T-cell (primary cell): ENCODE measurements around the gene TM4SF5. TPM values are rescaled to one million over a fixed set of nuclear protein-coding genes. Genes with fewer than 3 reads are reported as not detected.
A peak's percentile ranks its signal among the peaks of the same experiment; 100 is the strongest.

Source experiments
- ATAC-seq, 4 experiments: fragments of 200-7000 bp in 3 of 4; fragments of 150-1000 bp in 1 of 4; cut with Tn5 transposase; replicated peaks in 1 of 4; 1 replicate in 3 of 4; 2 replicates in 1 of 4; pipeline ENCODE4 v1.10.0; 2021; ENCODE audit warnings: moderate library complexity in 3 of 4, mild to moderate bottlenecking in 2 of 4, moderate number of reproducible peaks in 1 of 4
- CTCF ChIA-PET, 2 donors: fragments of 300-600 bp; sonication (Branson Sonifier 250); formaldehyde crosslinking; loops; one replicate each; lab custom pipeline; 2022; ENCODE audit warnings: antibody characterized with exemption in 2 of 2; lab: Charles Lee
- POLR2A ChIA-PET, 2 donors: fragments of 300-600 bp; sonication (Branson Sonifier 250); formaldehyde crosslinking; loops; one replicate each; lab custom pipeline; 2022; ENCODE audit warnings: antibody characterized with exemption in 2 of 2; lab: Charles Lee
- DNase-seq, 35 experiments: peaks; one replicate each; pipeline versions ENCODE4 v3.0.0 to v3.0.0-alpha.2; 2013 to 2023
- H3K27ac ChIP-seq: one replicate; pipeline ENCODE4 v1.5.1; 2013; ENCODE audit warnings: low read length
- H3K27me3 ChIP-seq, 2 experiments: replicated peaks in 1 of 2; 1 replicate in 1 of 2; 2 replicates in 1 of 2; pipeline versions ENCODE4 v1.6.1 to v1.7.0; 2013; ENCODE audit warnings: low read length in 1 of 2, mixed read lengths in 1 of 2; ENCODE audit not compliant: control insufficient read depth in 2 of 2, insufficient read depth in 2 of 2; ENCODE audit errors: extremely low read depth in 1 of 2
- H3K36me3 ChIP-seq, 2 donors: 1 replicate in 1 of 2; 2 replicates in 1 of 2; pipeline versions ENCODE4 v1.6.1 to v1.7.0; 2013; ENCODE audit warnings: low read length in 1 of 2; ENCODE audit not compliant: control insufficient read depth in 2 of 2, insufficient read depth in 1 of 2; ENCODE audit errors: extremely low read depth in 1 of 2
- H3K4me1 ChIP-seq, 2 experiments: 1 replicate in 1 of 2; 2 replicates in 1 of 2; pipeline versions ENCODE4 v1.6.1 to v1.7.0; 2013; ENCODE audit warnings: low read length in 2 of 2, mixed read lengths in 1 of 2; ENCODE audit not compliant: insufficient read depth in 2 of 2, control insufficient read depth in 1 of 2; ENCODE audit errors: extremely low read depth in 1 of 2
- H3K4me3 ChIP-seq, 2 donors: 1 replicate in 1 of 2; 2 replicates in 1 of 2; pipeline versions ENCODE4 v1.5.1 to v1.7.0; 2013; ENCODE audit warnings: mild to moderate bottlenecking in 2 of 2, low read length in 1 of 2, moderate library complexity in 1 of 2; ENCODE audit not compliant: control insufficient read depth in 1 of 2; ENCODE audit errors: extremely low read depth in 1 of 2
- H3K9me3 ChIP-seq: 2 replicates; pipeline ENCODE4 v1.7.0; 2013
- H3K27ac Mint-ChIP-seq, 2 donors: one replicate each; pipeline ENCODE4 v1.8.0; 2020 to 2021; ENCODE audit warnings: mild to moderate bottlenecking in 2 of 2, mixed read lengths in 2 of 2
- H3K27me3 Mint-ChIP-seq, 2 donors: one replicate each; pipeline ENCODE4 v1.8.0; 2021 to 2022; ENCODE audit warnings: mixed read lengths in 2 of 2
- H3K36me3 Mint-ChIP-seq: one replicate; pipeline ENCODE4 v1.8.0; 2021; ENCODE audit warnings: mixed read lengths
- H3K4me1 Mint-ChIP-seq, 3 donors: one replicate each; pipeline ENCODE4 v1.8.0; 2020 to 2022; ENCODE audit warnings: mixed read lengths in 3 of 3, mild to moderate bottlenecking in 1 of 3
- H3K4me3 Mint-ChIP-seq, 3 donors: one replicate each; pipeline ENCODE4 v1.8.0; 2020 to 2022; ENCODE audit warnings: mild to moderate bottlenecking in 3 of 3, mixed read lengths in 3 of 3, moderate library complexity in 3 of 3
- H3K9me3 Mint-ChIP-seq, 3 donors: one replicate each; pipeline ENCODE4 v1.8.0; 2020 to 2022; ENCODE audit warnings: mixed read lengths in 3 of 3
- WGBS: methylation state at CpG from one replicate; pipeline ENCODE4 v1.1.5; 2013; ENCODE audit warnings: missing lambda C conversion rate; ENCODE audit not compliant: insufficient coverage; 5-methylcytosine and 5-hydroxymethylcytosine counted together
- total RNA-seq, 35 experiments: library from RNA in 6 of 35; stranded (reverse) in 6 of 35; fragments of 120-200 nt in 1 of 35; gene quantifications; one replicate each; pipeline versions ENCODE4 v1.2.1 to v1.2.4 and lab custom pipeline; 2013 to 2026

Gene TM4SF5, protein sequence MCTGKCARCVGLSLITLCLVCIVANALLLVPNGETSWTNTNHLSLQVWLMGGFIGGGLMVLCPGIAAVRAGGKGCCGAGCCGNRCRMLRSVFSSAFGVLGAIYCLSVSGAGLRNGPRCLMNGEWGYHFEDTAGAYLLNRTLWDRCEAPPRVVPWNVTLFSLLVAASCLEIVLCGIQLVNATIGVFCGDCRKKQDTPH
- not detected for total RNA-seq
- not detected for total RNA-seq (2013)
- total RNA-seq (lab: John Stamatoyannopoulos, UW): 0 to 0.07 (median 0) reads per million in 29 experiments

- DNase-seq (no peak), ATAC-seq (peak; percentile 44 to 83 (median 70))
- Mint-ChIP-seq H3K9me3 (no peaks in the 10 kb centered on the region), H3K27ac (no peak within 1 kb of the TSS), H3K36me3 (no peaks in the 10 kb centered on the region), H3K4me3 (no peak within 1 kb of the TSS), H3K4me1 (peaks cover 7 to 9% (median 7%) of the 10 kb centered on the region in 3 donors), H3K27me3 (peaks cover 4 to 6% of the 10 kb centered on the region in 2 donors)
- CTCF ChIA-PET: no interaction called here
- no peaks in the 10 kb centered on the region for H3K9me3 ChIP-seq
- no peak within 1 kb of the TSS for H3K4me3 ChIP-seq
- H3K27me3 ChIP-seq: peaks cover 0 to 27% of the 10 kb centered on the region in 2 experiments
- peaks cover 0 to 11% of the 10 kb centered on the region in 2 experiments for H3K4me1 ChIP-seq
- H3K27ac ChIP-seq: no peak within 1 kb of the TSS
- no peaks in the 10 kb centered on the region for H3K36me3 ChIP-seq
- 45% methylated on average over 10 of the region's 13 CpGs for WGBS
- POLR2A ChIA-PET: no interaction called here
Measured at GRCh38 chr17:4771519-4772234, at the start of gene TM4SF5. Gene TM4SF5, plus strand, starts transcription at chr17:4771886. Its CDS starts 37 bp downstream, at chr17:4771923.

DNA sequence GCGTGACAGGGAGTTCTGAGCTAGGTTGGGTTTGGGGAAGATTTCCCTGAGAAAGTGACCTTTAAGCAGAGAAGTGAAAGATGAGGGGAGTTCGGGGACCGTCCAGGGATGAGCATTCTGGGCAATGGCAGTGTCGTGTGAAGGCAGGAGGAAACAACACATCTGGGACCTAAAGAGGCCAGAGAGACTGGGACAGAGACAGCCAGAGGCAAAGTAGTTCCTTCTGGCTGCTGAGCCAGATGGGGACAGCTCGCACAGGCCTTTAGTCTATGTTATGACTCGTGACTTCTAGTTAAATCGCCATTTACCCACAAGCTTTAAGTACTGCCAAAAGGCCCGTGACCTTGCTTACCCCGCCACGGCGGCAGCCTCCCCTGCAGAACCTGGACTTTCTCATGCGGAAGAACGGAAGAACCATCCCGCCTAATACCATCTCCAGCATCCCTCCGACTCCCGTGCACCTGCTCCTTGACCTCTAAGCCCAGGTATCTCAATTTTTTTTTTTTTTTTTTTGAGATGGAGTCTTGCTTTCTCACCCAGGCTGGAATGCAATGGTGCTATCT is 48.9 kb upstream of the TM4SF5 start:
- Mint-ChIP-seq H3K36me3 (peaks cover 28% of the 10 kb centered on the region), H3K27me3 (no peaks in the 10 kb centered on the region), H3K4me3 (no peak overlapping the region), H3K27ac (peak overlapping the region in 1 of 2 donors; percentile 28), H3K9me3 (no peaks in the 10 kb centered on the region), H3K4me1 (peaks cover 2 to 13% (median 6%) of the 10 kb centered on the region in 3 donors)
- Histone ChIP-seq H3K9me3 (no peaks in the 10 kb centered on the region), H3K36me3 (peaks cover 14 to 38% of the 10 kb centered on the region in 2 donors), H3K27me3 (no peaks in the 10 kb centered on the region), H3K4me1 (peaks cover 0 to 10% of the 10 kb centered on the region in 2 experiments), H3K4me3 (no peak overlapping the region), H3K27ac (no peak overlapping the region)
- CTCF ChIA-PET: no interaction called here
- DNase-seq: no peak
- WGBS: 87% methylated on average over 14 of the region's 16 CpGs
- POLR2A ChIA-PET: interaction anchor here in 1 of 2 donors (1.0 kb wide), 1 partner anchor 216 kb away, joined by 3 read pairs; no protein-coding TSS in a partner anchor
- ATAC-seq: no peak

GRCh38 chr17:4724650-4725049 is 47.0 kb upstream of the TM4SF5 start:
- Mint-ChIP-seq H3K4me1 (peaks cover 2 to 8% (median 6%) of the 10 kb centered on the region in 3 donors), H3K27ac (no peak overlapping the region), H3K27me3 (no peaks in the 10 kb centered on the region), H3K36me3 (peaks cover 16% of the 10 kb centered on the region), H3K4me3 (no peak overlapping the region), H3K9me3 (no peaks in the 10 kb centered on the region)
- DNase-seq: no peak
- CTCF ChIA-PET: interaction anchor here in 1 of 2 donors (1.1 kb wide), 1 partner anchor 9 kb away, joined by 3 read pairs; no protein-coding TSS in a partner anchor
- Histone ChIP-seq H3K4me3 (no peak overlapping the region), H3K4me1 (peaks cover 0 to 5% of the 10 kb centered on the region in 2 experiments), H3K9me3 (no peaks in the 10 kb centered on the region), H3K36me3 (peaks cover 6 to 19% of the 10 kb centered on the region in 2 donors), H3K27me3 (no peaks in the 10 kb centered on the region), H3K27ac (no peak overlapping the region)
- ATAC-seq: no peak
- POLR2A ChIA-PET: interaction anchor here in 1 of 2 donors (0.7 kb wide), 1 partner anchor 51 kb away, joined by 3 read pairs; no protein-coding TSS in a partner anchor
- WGBS: 80% methylated on average over 1 of the region's 5 CpGs

DNA sequence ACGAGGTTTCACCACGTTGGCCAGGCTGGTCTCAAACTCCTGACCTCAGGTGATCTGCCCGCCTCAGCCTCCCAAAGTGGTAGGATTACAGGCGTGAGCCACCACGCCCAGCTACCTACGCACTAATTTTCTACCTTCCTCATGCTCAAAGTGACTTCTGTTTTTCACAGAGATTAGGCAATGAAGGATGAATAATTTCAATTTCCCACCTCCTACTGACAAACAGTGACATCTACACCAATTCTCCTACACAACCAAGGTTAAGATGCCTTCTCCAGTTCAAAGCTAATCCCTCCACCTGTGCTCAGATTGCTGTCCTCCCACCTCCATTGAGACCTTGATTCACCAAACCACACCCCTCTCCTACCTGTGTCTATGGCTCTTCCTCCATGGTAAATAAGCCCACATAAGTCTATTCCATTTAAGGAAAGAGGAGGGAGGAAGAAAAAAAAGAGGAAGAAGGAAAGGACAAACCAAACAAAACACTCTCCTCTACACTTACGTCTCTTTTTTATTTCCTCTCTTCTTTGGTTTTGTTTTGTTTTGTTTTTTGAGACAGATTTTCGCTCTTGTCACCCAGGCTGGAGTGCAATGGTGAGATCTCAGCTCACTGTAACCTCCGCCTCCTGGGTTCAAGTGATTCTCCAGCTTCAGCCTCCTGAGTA is 45.9 kb upstream of the TM4SF5 start:
- no peak overlapping the region for H3K4me3 Mint-ChIP-seq
- no peak overlapping the region for H3K27ac ChIP-seq
- peaks cover 3 to 11% (median 9%) of the 10 kb centered on the region in 3 donors for H3K4me1 Mint-ChIP-seq
- no peaks in the 10 kb centered on the region for H3K9me3 Mint-ChIP-seq
- H3K9me3 ChIP-seq: no peaks in the 10 kb centered on the region
- H3K4me3 ChIP-seq: no peak overlapping the region
- ChIA-PET CTCF (interaction anchor here in 1 of 2 donors (0.6 kb wide), 1 partner anchor 116 kb away, joined by 3 read pairs; no protein-coding TSS in a partner anchor), POLR2A (interaction anchor here in 1 of 2 donors (1.0 kb wide), 1 partner anchor 10 kb away, joined by 5 read pairs; no protein-coding TSS in a partner anchor)
- H3K36me3 Mint-ChIP-seq: peaks cover 8% of the 10 kb centered on the region
- peak overlapping the region in 1 of 2 donors; percentile 61 for H3K27ac Mint-ChIP-seq
- peaks cover 0 to 9% of the 10 kb centered on the region in 2 experiments for H3K4me1 ChIP-seq
- no peaks in the 10 kb centered on the region for H3K27me3 Mint-ChIP-seq
- no peak for ATAC-seq
- H3K36me3 ChIP-seq: peaks cover 2 to 10% of the 10 kb centered on the region in 2 donors
- WGBS: 78% methylated on average over 4 of the region's 9 CpGs
- DNase-seq: no peak
- no peaks in the 10 kb centered on the region for H3K27me3 ChIP-seq

GRCh38 chr17:4728124-4728523 is 43.6 kb upstream of the TM4SF5 start:
- ChIA-PET POLR2A (interaction anchor here in 1 of 2 donors (0.7 kb wide), 1 partner anchor 164 kb away, joined by 3 read pairs; no protein-coding TSS in a partner anchor), CTCF (no interaction called here)
- no peaks in the 10 kb centered on the region for H3K36me3 Mint-ChIP-seq
- Histone ChIP-seq H3K27ac (no peak overlapping the region), H3K36me3 (no peaks in the 10 kb centered on the region), H3K4me1 (peaks cover 2 to 21% of the 10 kb centered on the region in 2 experiments), H3K27me3 (no peaks in the 10 kb centered on the region), H3K4me3 (no peak overlapping the region), H3K9me3 (no peaks in the 10 kb centered on the region)
- ATAC-seq: no peak
- H3K27ac Mint-ChIP-seq: no peak overlapping the region
- no peaks in the 10 kb centered on the region for H3K9me3 Mint-ChIP-seq
- no peak overlapping the region for H3K4me3 Mint-ChIP-seq
- H3K27me3 Mint-ChIP-seq: no peaks in the 10 kb centered on the region
- peaks cover 21 to 24% (median 22%) of the 10 kb centered on the region in 3 donors for H3K4me1 Mint-ChIP-seq
- DNase-seq: no peak
- 50% methylated on average over 1 of the region's 3 CpGs for WGBS
